ENCODE measurements around the gene POLR3A.
A peak's percentile ranks its signal among the peaks of the same experiment; 100 is the strongest.

POLR3A gene

GRCh38 chr10:78025685-78026364 lies 3.5 kb downstream of the POLR3A start:
- in situ Hi-C loops (cut with HindIII; ENCODE audit: low pct_unique_long_range_greater_than_20kb, low sequenced_read_pairs): no loop called here
- TF ChIP-seq JUND (IDR thresholded peaks at IDR 0.05; ENCODE audit: low read depth): no peak
- DNase-seq (ENCODE audit: low read depth in 1 of 2, low spot score in 1 of 2): no peak

GRCh38 chr10:78023741-78024140 lies 5.6 kb downstream of the POLR3A start:
- TF ChIP-seq JUND (IDR thresholded peaks at IDR 0.05; ENCODE audit: low read depth): no peak

GRCh38 chr10:78021201-78021600 lies 8.1 kb downstream of the POLR3A start:
- no peak for DNase-seq (ENCODE audit: low read depth in 1 of 2, low spot score in 1 of 2)
- no peak for TF ChIP-seq JUND (IDR thresholded peaks at IDR 0.05; ENCODE audit: low read depth)
- in situ Hi-C loops (cut with HindIII; ENCODE audit: low pct_unique_long_range_greater_than_20kb, low sequenced_read_pairs): no loop called here

More at GRCh38 chr10:78023741-78024140, 5.6 kb downstream of the POLR3A start:
- no peak for DNase-seq (ENCODE audit: low read depth in 1 of 2, low spot score in 1 of 2)
- in situ Hi-C loops (cut with HindIII; ENCODE audit: low pct_unique_long_range_greater_than_20kb, low sequenced_read_pairs): no loop called here

- TF ChIP-seq JUND (IDR thresholded peaks at IDR 0.05; ENCODE audit: low read depth): no peak
- in situ Hi-C loops (cut with HindIII; ENCODE audit: low pct_unique_long_range_greater_than_20kb, low sequenced_read_pairs): no loop called here
- DNase-seq (ENCODE audit: low read depth in 1 of 2, low spot score in 1 of 2): no peak
These were observed 10.1 kb downstream of the POLR3A start for GRCh38 chr10:78019264-78019663.

- no peak for TF ChIP-seq JUND (IDR thresholded peaks at IDR 0.05; ENCODE audit: low read depth)
- in situ Hi-C loops (cut with HindIII; ENCODE audit: low pct_unique_long_range_greater_than_20kb, low sequenced_read_pairs): no loop called here
- no peak for DNase-seq (ENCODE audit: low read depth in 1 of 2, low spot score in 1 of 2)
These were observed 11.5 kb downstream of the POLR3A start for GRCh38 chr10:78017856-78018255.

- in situ Hi-C loops (cut with HindIII; ENCODE audit: low pct_unique_long_range_greater_than_20kb, low sequenced_read_pairs): no loop called here
These were observed 13.8 kb downstream of the POLR3A start for GRCh38 chr10:78015546-78015945.

GRCh38 chr10:78013564-78013963 lies 15.8 kb downstream of the POLR3A start:
- TF ChIP-seq JUND (IDR thresholded peaks at IDR 0.05; ENCODE audit: low read depth): no peak
- in situ Hi-C loops (cut with HindIII; ENCODE audit: low pct_unique_long_range_greater_than_20kb, low sequenced_read_pairs): no loop called here
- DNase-seq (ENCODE audit: low read depth in 1 of 2, low spot score in 1 of 2): no peak

More at GRCh38 chr10:78015546-78015945, 13.8 kb downstream of the POLR3A start:
- no peak for TF ChIP-seq JUND (IDR thresholded peaks at IDR 0.05; ENCODE audit: low read depth)
- no peak for DNase-seq (ENCODE audit: low read depth in 1 of 2, low spot score in 1 of 2)

GRCh38 chr10:78011065-78011464 lies 18.2 kb downstream of the POLR3A start:
- no peak for TF ChIP-seq JUND (IDR thresholded peaks at IDR 0.05; ENCODE audit: low read depth)
- no peak for DNase-seq (ENCODE audit: low read depth in 1 of 2, low spot score in 1 of 2)
- in situ Hi-C loops (cut with HindIII; ENCODE audit: low pct_unique_long_range_greater_than_20kb, low sequenced_read_pairs): no loop called here

- in situ Hi-C loops (cut with HindIII; ENCODE audit: low pct_unique_long_range_greater_than_20kb, low sequenced_read_pairs): no loop called here
- no peak for DNase-seq (ENCODE audit: low read depth in 1 of 2, low spot score in 1 of 2)
- TF ChIP-seq JUND (IDR thresholded peaks at IDR 0.05; ENCODE audit: low read depth): no peak
These were observed 19.0 kb downstream of the POLR3A start for GRCh38 chr10:78010278-78010677.

- in situ Hi-C loops (cut with HindIII; ENCODE audit: low pct_unique_long_range_greater_than_20kb, low sequenced_read_pairs): no loop called here
- DNase-seq (ENCODE audit: low read depth in 1 of 2, low spot score in 1 of 2): no peak
- TF ChIP-seq JUND (IDR thresholded peaks at IDR 0.05; ENCODE audit: low read depth): no peak
These were observed 19.7 kb downstream of the POLR3A start for GRCh38 chr10:78009662-78010061.

- DNase-seq (ENCODE audit: low read depth in 1 of 2, low spot score in 1 of 2): no peak
- no peak for TF ChIP-seq JUND (IDR thresholded peaks at IDR 0.05; ENCODE audit: low read depth)
- in situ Hi-C loops (cut with HindIII; ENCODE audit: low pct_unique_long_range_greater_than_20kb, low sequenced_read_pairs): no loop called here
These were observed 22.1 kb downstream of the POLR3A start for GRCh38 chr10:78007172-78007571.

GRCh38 chr10:78004215-78005026 lies 24.9 kb downstream of the POLR3A start:
- DNase-seq (ENCODE audit: low read depth in 1 of 2, low spot score in 1 of 2): peak in 1 of 2 experiments; percentile 45
- in situ Hi-C loops (cut with HindIII; ENCODE audit: low pct_unique_long_range_greater_than_20kb, low sequenced_read_pairs): no loop called here
- no peak for TF ChIP-seq JUND (IDR thresholded peaks at IDR 0.05; ENCODE audit: low read depth)

GRCh38 chr10:78002541-78003288 lies 26.6 kb downstream of the POLR3A start:
- TF ChIP-seq JUND (IDR thresholded peaks at IDR 0.05; ENCODE audit: low read depth): no peak
- in situ Hi-C loops (cut with HindIII; ENCODE audit: low pct_unique_long_range_greater_than_20kb, low sequenced_read_pairs): no loop called here

More at GRCh38 chr10:78002541-78003288, 26.6 kb downstream of the POLR3A start:
- no peak for DNase-seq (ENCODE audit: low read depth in 1 of 2, low spot score in 1 of 2)
